HEK293T (cell line): ENCODE measurements around the gene NTN1.

Experiments
- BHLHE40 ChIP-seq: fragments of 450-650 bp; IDR thresholded peaks from 2 replicates; pipeline ENCODE4 v1.6.1; 2016; ENCODE audit warnings: mild to moderate bottlenecking, moderate library complexity, borderline replicate concordance
- ELF4 ChIP-seq: fragments of 450-650 bp; IDR thresholded peaks from 2 replicates; pipeline ENCODE4 v1.6.1; 2017; ENCODE audit warnings: antibody characterized with exemption
- FOXA1 ChIP-seq: fragments of 450-650 bp; IDR thresholded peaks from 2 replicates; pipeline ENCODE4 v1.6.1; 2016; ENCODE audit warnings: mild to moderate bottlenecking
- FOXK2 ChIP-seq: fragments of 450-650 bp; IDR thresholded peaks from 2 replicates; pipeline ENCODE4 v1.6.1; 2016; ENCODE audit warnings: mild to moderate bottlenecking
- FOXM1 ChIP-seq: fragments of 450-650 bp; IDR thresholded peaks from 2 replicates; pipeline ENCODE4 v1.6.1; 2017; ENCODE audit warnings: mild to moderate bottlenecking, borderline replicate concordance
- HDGF ChIP-seq: fragments of 450-650 bp; IDR thresholded peaks from 2 replicates; pipeline ENCODE4 v1.6.1; 2017; ENCODE audit warnings: antibody characterized with exemption, borderline replicate concordance
- L3MBTL2 ChIP-seq: fragments of 450-650 bp; conservative IDR thresholded peaks from 2 replicates; pipeline ENCODE4 v1.6.1; 2016; ENCODE audit warnings: mild to moderate bottlenecking
- SP1 ChIP-seq: fragments of 450-650 bp; IDR thresholded peaks from 2 replicates; pipeline ENCODE4 v1.6.1; 2017
- TARDBP ChIP-seq: fragments of 450-650 bp; IDR thresholded peaks from 2 replicates; pipeline ENCODE4 v1.6.1; 2016
- TF ChIP-seq, protein P1 (sequence below): fragments of 450-650 bp; IDR thresholded peaks from 2 replicates; pipeline ENCODE4 v1.6.1; 2016

DNA sequence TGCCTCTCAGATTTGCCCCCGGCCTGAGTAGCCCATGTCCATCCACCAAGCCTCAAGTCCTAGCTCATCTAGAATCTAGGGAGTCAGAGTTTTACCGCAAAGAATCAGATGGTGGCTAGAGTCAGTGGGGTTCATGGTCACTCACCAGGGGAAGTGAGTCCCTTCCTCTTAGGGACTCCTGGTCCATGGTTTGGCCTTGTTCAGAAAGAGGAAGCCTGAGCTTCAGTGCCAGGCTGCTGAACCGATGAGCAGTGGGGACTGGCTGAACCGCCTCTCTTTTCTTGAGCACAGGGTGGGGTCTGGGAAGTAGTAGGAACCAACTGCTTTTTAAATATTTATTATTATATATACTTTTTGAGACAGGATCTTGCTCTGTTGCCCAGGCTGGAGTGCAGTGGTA lies 160.3 kb downstream of the NTN1 start:
- TF ChIP-seq BHLHE40 = no peak
- no peak for TF ChIP-seq FOXM1
- no peak for TF ChIP-seq HDGF
- no peak for TF ChIP-seq FOXA1
- TF ChIP-seq ELF4 = no peak
- TF ChIP-seq FOXK2 = no peak
- TF ChIP-seq, protein P1, sequence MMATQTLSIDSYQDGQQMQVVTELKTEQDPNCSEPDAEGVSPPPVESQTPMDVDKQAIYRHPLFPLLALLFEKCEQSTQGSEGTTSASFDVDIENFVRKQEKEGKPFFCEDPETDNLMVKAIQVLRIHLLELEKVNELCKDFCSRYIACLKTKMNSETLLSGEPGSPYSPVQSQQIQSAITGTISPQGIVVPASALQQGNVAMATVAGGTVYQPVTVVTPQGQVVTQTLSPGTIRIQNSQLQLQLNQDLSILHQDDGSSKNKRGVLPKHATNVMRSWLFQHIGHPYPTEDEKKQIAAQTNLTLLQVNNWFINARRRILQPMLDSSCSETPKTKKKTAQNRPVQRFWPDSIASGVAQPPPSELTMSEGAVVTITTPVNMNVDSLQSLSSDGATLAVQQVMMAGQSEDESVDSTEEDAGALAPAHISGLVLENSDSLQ = no peak
- TF ChIP-seq TARDBP = no peak
- no peak for TF ChIP-seq SP1
- no peak for TF ChIP-seq L3MBTL2
